ENCODE results near the gene TTC34.
"Not testable (repeated sequence)": the region's sequence is repeated elsewhere in the genome, so short reads cannot be mapped to it uniquely, and the experiment has no call there.

Gene TTC34

GRCh38 chr1:2628191-2628932 lies 173.1 kb downstream of the TTC34 start:
- no peak for DNase-seq (ENCODE audit: low read depth in 3 of 3)

GRCh38 chr1:2627746-2628145 lies 173.7 kb downstream of the TTC34 start:
- DNase-seq (ENCODE audit: low read depth in 3 of 3): no peak

- not testable (repeated sequence) for DNase-seq (ENCODE audit: low read depth in 3 of 3)
Observed at GRCh38 chr1:2625748-2626147, 175.7 kb downstream of the TTC34 start.

DNA sequence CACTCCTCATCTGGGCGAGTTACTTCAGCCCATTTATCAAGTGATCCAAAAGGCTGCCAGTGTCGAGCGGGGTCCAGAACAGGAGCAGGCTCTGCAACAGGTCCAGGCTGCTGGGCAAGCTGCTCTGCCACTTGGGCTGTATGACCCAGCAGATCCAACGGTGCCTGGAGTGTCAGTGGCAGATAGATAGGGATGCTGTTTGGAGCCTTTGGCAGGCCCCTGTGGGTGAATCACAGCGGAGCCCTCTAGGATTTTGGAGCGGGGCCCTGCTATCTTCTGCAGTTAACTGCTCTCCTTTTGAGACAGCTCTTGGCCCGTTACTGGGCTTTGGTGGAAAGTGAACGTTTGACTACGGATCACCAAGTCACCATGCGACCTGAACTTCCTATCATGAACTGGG lies 176.2 kb downstream of the TTC34 start:
- no peak for DNase-seq (ENCODE audit: low read depth in 3 of 3)

DNA sequence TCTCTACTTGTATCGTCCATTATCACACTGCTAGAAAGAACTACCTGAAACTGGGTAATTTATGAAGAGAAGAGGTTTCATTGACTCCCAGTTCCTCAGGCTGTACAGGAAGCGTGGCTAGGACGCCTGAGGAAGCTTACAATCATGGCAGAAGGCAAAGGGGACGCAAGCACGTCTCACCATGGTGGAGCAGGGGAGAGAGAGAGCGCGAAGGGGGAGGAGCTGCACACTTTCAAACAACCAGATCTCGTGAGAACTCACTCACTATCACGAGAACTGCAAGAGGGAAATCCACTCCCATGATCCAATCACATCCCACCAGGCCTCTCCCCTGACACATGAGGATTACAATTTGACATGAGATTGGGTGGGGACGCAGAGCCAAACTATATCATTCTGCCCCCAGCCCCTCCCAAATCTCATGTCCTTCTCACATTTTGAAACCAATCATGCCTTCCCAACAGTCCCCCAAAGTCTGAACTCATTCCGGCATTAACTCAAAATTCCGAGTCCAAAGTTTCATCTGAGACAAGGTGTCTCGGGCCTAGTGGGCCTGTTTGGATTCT lies 176.7 kb downstream of the TTC34 start:
- DNase-seq (ENCODE audit: low read depth in 3 of 3): no peak

GRCh38 chr1:2623571-2624337 lies 177.7 kb downstream of the TTC34 start:
- no peak for DNase-seq (ENCODE audit: low read depth in 3 of 3)

GRCh38 chr1:2617971-2618470 lies 183.5 kb downstream of the TTC34 start:
- DNase-seq (ENCODE audit: low read depth in 3 of 3): no peak

- no peak for DNase-seq (ENCODE audit: low read depth in 3 of 3)
Observed at GRCh38 chr1:2614145-2614544, 187.3 kb downstream of the TTC34 start.

DNA sequence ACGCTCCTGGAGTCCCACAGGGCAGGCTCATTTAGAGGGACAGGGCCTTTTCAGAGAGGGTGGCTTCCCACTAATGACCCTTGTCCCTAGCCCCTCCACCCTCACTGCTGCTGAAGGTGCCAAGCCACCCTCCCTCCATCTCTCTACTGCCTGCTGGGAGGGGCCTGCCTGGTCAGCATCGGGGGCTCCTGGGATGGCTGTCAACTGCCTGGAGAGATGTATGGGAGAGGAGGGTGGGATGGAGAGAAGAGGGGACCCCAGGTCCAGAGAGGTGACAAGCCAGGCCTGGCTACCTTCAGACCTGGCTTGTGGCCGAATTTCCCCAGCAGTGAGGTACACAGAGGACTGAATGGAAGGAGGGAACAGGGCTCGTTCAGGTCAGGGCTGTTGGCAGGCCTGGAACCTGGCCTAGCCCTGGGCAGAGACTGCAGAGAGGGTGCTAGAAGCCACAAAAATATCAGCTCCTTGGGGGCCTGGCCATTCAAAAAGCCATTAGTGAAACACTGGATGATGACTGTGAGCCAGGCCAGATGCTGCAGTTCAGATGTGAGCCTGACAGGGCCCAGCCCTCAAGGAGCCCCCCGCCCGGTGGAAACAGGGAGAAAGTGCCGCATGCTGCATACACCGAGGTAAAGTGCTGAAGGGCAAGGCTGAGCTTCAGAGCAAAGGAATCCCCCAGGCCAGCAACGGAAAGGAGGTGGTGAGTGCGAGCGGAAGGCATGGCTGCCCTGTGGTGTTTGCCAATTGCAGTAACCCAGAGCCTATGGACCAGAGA lies 188.7 kb downstream of the TTC34 start:
- DNase-seq (ENCODE audit: low read depth in 3 of 3): no peak

- no peak for DNase-seq (ENCODE audit: low read depth in 3 of 3)
Observed at GRCh38 chr1:2611621-2612437, 189.7 kb downstream of the TTC34 start.

- no peak for DNase-seq (ENCODE audit: low read depth in 3 of 3)
Observed at GRCh38 chr1:2611031-2611501, 190.4 kb downstream of the TTC34 start.

DNA sequence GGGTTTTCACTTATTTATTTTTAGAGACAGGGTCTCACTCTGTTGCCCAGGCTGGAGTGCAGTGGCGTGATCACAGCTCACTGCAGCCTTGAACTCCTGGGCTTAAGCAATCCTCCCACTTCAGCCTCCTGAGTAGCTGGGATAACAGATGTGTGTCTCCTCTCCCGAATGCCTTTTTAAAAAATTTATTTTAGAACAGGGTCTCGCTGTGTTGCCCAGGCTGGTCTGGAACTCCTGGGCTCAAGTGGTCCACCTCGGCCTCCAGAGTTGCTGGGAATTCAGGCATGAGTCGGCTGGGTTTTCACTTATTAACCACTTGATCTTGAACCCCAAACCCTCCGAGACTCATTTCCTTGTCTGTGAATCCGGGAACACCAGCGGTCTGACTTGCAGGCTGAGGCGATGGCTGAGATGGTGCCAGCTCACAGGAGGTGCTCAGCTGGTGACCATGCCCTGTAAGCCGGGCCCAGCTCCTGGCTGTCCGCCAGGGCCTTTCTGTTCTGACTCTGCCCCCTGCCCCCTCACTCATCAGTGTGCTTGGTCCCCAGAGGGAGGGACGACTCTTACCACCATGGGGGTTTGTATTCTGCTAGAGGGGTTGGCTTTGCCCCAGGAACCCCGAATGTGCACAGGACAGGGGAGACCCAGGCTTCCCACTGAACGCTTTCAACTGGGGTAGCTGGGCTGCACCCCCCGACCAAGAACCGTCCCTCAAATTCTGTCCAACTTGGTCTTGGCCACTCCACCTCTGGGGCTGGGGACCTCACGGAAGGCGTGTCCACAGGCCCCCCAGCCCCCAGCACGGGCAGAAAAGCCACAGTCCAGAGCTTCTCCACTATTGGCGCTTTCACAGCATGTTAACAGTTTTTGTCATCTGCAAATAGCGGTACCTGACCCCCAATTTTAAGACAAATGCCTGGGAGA lies 191.2 kb downstream of the TTC34 start:
- DNase-seq (ENCODE audit: low read depth in 3 of 3): no peak

- DNase-seq (ENCODE audit: low read depth in 3 of 3): no peak
Observed at GRCh38 chr1:2609319-2610035, 192.0 kb downstream of the TTC34 start.

DNA sequence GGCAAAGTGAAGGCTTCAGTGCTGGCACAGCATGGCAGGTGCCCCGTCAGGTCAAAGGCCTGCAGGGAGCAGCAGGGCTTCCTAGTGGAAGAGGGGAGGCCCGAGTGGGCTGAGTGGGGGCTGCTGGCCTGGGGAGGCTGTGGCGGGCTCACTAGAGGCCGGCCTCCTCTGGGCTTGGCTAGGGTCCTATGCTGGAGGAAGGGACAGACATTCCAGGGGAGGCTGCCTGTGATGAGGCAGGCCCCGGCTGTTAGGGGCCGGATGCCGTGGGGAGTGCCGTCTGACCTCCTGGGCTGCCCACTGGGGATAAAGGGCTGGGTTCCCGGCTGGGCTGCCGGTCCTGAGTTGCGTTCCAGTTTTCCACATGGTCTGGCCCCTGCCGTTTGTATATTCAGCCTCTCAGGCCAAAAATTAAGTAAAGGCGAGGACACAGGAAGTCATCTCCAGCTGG lies 193.8 kb downstream of the TTC34 start:
- DNase-seq (ENCODE audit: low read depth in 3 of 3): no peak

GRCh38 chr1:2606881-2607621 lies 194.4 kb downstream of the TTC34 start:
- DNase-seq (ENCODE audit: low read depth in 3 of 3): no peak

- DNase-seq (ENCODE audit: low read depth in 3 of 3): no peak
Observed at GRCh38 chr1:2606396-2606880, 195.1 kb downstream of the TTC34 start.

- DNase-seq (ENCODE audit: low read depth in 3 of 3): no peak
Observed at GRCh38 chr1:2605509-2606395, 195.7 kb downstream of the TTC34 start.

Measured in stimulated activated CD4-positive, alpha-beta T cell treated with anti-CD3 and anti-CD28 coated beads, TNF-alpha, amount 100 ng/mL, for 4 hours (primary cell).